Smooth muscle cell (in vitro differentiated cells): ENCODE results near the gene P2RY6. TPM values are rescaled to one million over a fixed set of nuclear protein-coding genes. Genes with fewer than 3 reads are reported as not detected.

Experiments used
- DNase-seq: peaks from one replicate; lab custom pipeline; 2025; ENCODE audit not compliant: unreplicated experiment; lab: John Stamatoyannopoulos, UW
- H2AFZ ChIP-seq: fragments of 200-600 bp; sonication (generic); 2 replicates; pipeline ENCODE4 v1.6.0; 2016; ENCODE audit warnings: antibody characterized with exemption, low read depth, mild to moderate bottlenecking
- H3F3A ChIP-seq: fragments of 200-600 bp; sonication (generic); 2 replicates; pipeline ENCODE4 v1.6.0; 2017; ENCODE audit warnings: antibody characterized with exemption, low read depth
- H3K27ac ChIP-seq: fragments of 200-600 bp; sonication (generic); 2 replicates; pipeline ENCODE4 v1.5.1; 2016; ENCODE audit warnings: low read depth, mild to moderate bottlenecking
- H3K27me3 ChIP-seq: fragments of 200-600 bp; sonication (generic); 2 replicates; pipeline ENCODE4 v1.6.1; 2016; ENCODE audit warnings: low read depth, mild to moderate bottlenecking
- H3K36me3 ChIP-seq: fragments of 200-600 bp; sonication (generic); 2 replicates; pipeline ENCODE4 v1.5.1; 2016; ENCODE audit warnings: low read depth
- H3K4me1 ChIP-seq: fragments of 200-600 bp; sonication (generic); 2 replicates; pipeline ENCODE4 v1.5.1; 2016; ENCODE audit warnings: low read depth
- H3K4me2 ChIP-seq: fragments of 200-600 bp; sonication (generic); 2 replicates; pipeline ENCODE4 v1.6.0; 2016; ENCODE audit warnings: mild to moderate bottlenecking
- H3K4me3 ChIP-seq: fragments of 200-600 bp; sonication (generic); 2 replicates; pipeline ENCODE4 v1.5.1; 2016; ENCODE audit warnings: mild to moderate bottlenecking
- H3K79me2 ChIP-seq: fragments of 200-600 bp; sonication (generic); 2 replicates; pipeline ENCODE4 v1.6.0; 2016; ENCODE audit warnings: low read depth, mild to moderate bottlenecking
- H3K9ac ChIP-seq: fragments of 200-600 bp; sonication (generic); 2 replicates; pipeline ENCODE4 v1.6.0; 2016; ENCODE audit warnings: low read depth
- H3K9me3 ChIP-seq: fragments of 200-600 bp; sonication (generic); replicated peaks from 2 replicates; pipeline ENCODE4 v1.5.1; 2016; ENCODE audit warnings: low read depth
- H4K20me1 ChIP-seq: fragments of 200-600 bp; sonication (generic); 2 replicates; pipeline ENCODE4 v1.6.0; 2016; ENCODE audit warnings: low read depth
- CTCF ChIP-seq: fragments of 200-600 bp; sonication (generic); IDR thresholded peaks from 2 replicates; pipeline ENCODE4 v1.5.1; 2017; ENCODE audit warnings: borderline replicate concordance, mild to moderate bottlenecking, antibody characterized with exemption; ENCODE audit not compliant: insufficient read depth, poor library complexity, severe bottlenecking
- WGBS: methylation state at CpG from one replicate; pipeline ENCODE4 v1.1.7; 2016; ENCODE audit warnings: low lambda C conversion rate; 5-methylcytosine and 5-hydroxymethylcytosine counted together
- polyA plus RNA-seq: library from polyadenylated mRNA; unstranded; fragments of >200 nt; fragmentation: Nextera tagmentation; extraction: Ambion mirVana; gene quantifications from 2 replicates; pipeline ENCODE4 v1.2.1, GENCODE V29; 2016
- total RNA-seq: library from RNA; depleted of rRNA; stranded (reverse); fragments of >200 nt; gene quantifications from 2 replicates; pipeline ENCODE4 v1.2.3, GENCODE V29; 2014

P2RY6 gene
- total and polyA plus RNA-seq, 2 experiments from 2014 or later = 3.7 to 13.8 TPM

GRCh38 chr11:73236854-73237253 lies 35.3 kb upstream of the P2RY6 start:
- Histone ChIP-seq H3F3A (no peaks in the 10 kb centered on the region), H2AFZ (no peak overlapping the region), H3K9ac (no peak overlapping the region), H3K27me3 (no peaks in the 10 kb centered on the region), H3K36me3 (no peaks in the 10 kb centered on the region), H3K27ac (no peak overlapping the region), H3K79me2 (no peaks in the 10 kb centered on the region), H3K4me2 (no peak overlapping the region), H3K4me3 (no peak overlapping the region), H3K9me3 (no peaks in the 10 kb centered on the region), H4K20me1 (no peaks in the 10 kb centered on the region), H3K4me1 (no peaks in the 10 kb centered on the region)
- 59% methylated on average over 6 of the region's 6 CpGs for whole genome bisulfite sequencing
- TF ChIP-seq CTCF = peak; percentile 44
- DNase-seq = no peak

GRCh38 chr11:73237471-73238290 lies 34.5 kb upstream of the P2RY6 start:
- H3K27ac ChIP-seq = no peak overlapping the region
- no peaks in the 10 kb centered on the region for H3K36me3 ChIP-seq
- no peaks in the 10 kb centered on the region for H3F3A ChIP-seq
- H3K4me3 ChIP-seq = no peak overlapping the region
- DNase-seq = no peak
- no peak overlapping the region for H3K4me2 ChIP-seq
- no peaks in the 10 kb centered on the region for H3K9me3 ChIP-seq
- no peak overlapping the region for H2AFZ ChIP-seq
- no peaks in the 10 kb centered on the region for H3K79me2 ChIP-seq
- no peaks in the 10 kb centered on the region for H3K4me1 ChIP-seq
- H4K20me1 ChIP-seq = no peaks in the 10 kb centered on the region
- no peak for TF ChIP-seq CTCF
- WGBS = 74% methylated on average over 10 of the region's 10 CpGs
- no peak overlapping the region for H3K9ac ChIP-seq
- no peaks in the 10 kb centered on the region for H3K27me3 ChIP-seq

- Histone ChIP-seq H3K27me3 (no peaks in the 10 kb centered on the region), H3K79me2 (no peaks in the 10 kb centered on the region), H3K4me3 (no peak overlapping the region), H3K9ac (no peak overlapping the region), H4K20me1 (no peaks in the 10 kb centered on the region), H3K36me3 (no peaks in the 10 kb centered on the region), H2AFZ (no peak overlapping the region), H3K4me1 (no peaks in the 10 kb centered on the region), H3K4me2 (no peak overlapping the region), H3K27ac (no peak overlapping the region), H3F3A (no peaks in the 10 kb centered on the region), H3K9me3 (no peaks in the 10 kb centered on the region)
- WGBS = 99% methylated on average over 6 of the region's 6 CpGs
- no peak for TF ChIP-seq CTCF
- no peak for DNase-seq
Observed at GRCh38 chr11:73239111-73239521, 33.0 kb upstream of the P2RY6 start.

GRCh38 chr11:73239571-73240189 lies 32.5 kb upstream of the P2RY6 start:
- WGBS = 89% methylated on average over 7 of the region's 7 CpGs
- no peak overlapping the region for H3K4me3 ChIP-seq
- no peaks in the 10 kb centered on the region for H4K20me1 ChIP-seq
- DNase-seq = no peak
- no peak for TF ChIP-seq CTCF
- no peak overlapping the region for H3K9ac ChIP-seq
- H2AFZ ChIP-seq = no peak overlapping the region
- no peak overlapping the region for H3K27ac ChIP-seq
- no peaks in the 10 kb centered on the region for H3K27me3 ChIP-seq
- no peaks in the 10 kb centered on the region for H3F3A ChIP-seq
- no peaks in the 10 kb centered on the region for H3K4me1 ChIP-seq
- H3K4me2 ChIP-seq = no peak overlapping the region
- H3K9me3 ChIP-seq = no peaks in the 10 kb centered on the region
- no peaks in the 10 kb centered on the region for H3K36me3 ChIP-seq
- H3K79me2 ChIP-seq = no peaks in the 10 kb centered on the region
